ENCODE results near the gene SUSD4.

Gene SUSD4

DNA sequence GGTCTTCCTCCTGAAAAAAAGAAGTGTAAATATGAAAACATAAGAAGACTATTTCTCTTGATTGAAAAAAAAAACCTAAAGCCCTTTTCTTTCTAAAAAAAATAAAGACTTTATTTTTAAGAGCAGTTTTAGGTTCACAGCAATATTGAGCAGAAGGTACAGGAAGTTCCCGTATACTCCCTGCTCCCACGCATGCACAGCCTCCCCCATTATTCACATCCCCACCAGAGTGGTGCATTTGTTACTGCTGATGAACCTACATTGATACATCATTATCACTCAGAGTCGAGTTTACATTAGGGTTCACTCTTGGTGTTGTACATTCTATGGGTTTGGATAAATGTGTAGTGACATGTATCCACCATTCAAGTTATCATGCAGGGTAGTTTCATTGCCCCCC is 128.9 kb downstream of the SUSD4 start:
- DNase-seq (ENCODE audit: low read depth, low spot score) = no peak

DNA sequence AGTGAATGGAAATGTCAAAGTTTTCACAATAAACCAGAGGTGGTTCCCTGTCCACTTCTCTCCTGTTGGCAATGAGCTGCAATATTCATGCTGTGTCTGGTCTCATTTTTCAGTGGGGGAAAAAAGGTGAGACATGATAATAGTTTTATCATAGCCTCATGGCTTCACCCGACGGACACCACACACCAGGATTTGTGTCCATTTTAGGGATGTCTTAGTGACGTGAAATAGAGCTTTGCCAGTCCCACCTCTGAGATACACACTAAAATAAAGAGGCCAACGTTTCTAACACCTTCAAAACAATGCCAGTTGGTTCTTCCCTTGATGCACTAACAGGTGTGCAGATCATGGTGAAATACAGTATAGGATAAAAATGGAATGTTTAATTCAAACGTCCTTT is 129.4 kb downstream of the SUSD4 start:
- DNase-seq (ENCODE audit: low read depth, low spot score) = no peak
- peak overlapping the region; percentile 83 for H3K27ac ChIP-seq

More for the DNA sequence above, 128.9 kb downstream of the SUSD4 start:
- no peak overlapping the region for H3K27ac ChIP-seq

DNA sequence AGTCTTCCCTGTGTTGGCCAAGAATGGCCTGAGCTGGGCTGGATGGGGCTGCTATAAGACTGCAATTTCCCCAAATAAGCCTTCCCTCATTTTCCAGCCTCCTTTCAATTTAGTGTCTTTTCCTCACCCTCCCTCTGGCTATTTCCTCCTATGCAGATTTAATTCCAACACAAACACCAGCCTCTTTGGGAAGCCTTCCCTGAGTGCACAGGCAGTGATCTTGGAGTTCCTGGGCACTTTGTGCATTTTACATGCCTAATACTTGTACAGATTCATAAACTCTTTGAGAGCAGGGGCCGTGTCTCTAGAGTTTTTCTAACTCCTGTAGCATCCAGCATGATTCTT is 129.8 kb downstream of the SUSD4 start:
- DNase-seq (ENCODE audit: low read depth, low spot score) = no peak
- H3K27ac ChIP-seq = peak overlapping the region; percentile 83

DNA sequence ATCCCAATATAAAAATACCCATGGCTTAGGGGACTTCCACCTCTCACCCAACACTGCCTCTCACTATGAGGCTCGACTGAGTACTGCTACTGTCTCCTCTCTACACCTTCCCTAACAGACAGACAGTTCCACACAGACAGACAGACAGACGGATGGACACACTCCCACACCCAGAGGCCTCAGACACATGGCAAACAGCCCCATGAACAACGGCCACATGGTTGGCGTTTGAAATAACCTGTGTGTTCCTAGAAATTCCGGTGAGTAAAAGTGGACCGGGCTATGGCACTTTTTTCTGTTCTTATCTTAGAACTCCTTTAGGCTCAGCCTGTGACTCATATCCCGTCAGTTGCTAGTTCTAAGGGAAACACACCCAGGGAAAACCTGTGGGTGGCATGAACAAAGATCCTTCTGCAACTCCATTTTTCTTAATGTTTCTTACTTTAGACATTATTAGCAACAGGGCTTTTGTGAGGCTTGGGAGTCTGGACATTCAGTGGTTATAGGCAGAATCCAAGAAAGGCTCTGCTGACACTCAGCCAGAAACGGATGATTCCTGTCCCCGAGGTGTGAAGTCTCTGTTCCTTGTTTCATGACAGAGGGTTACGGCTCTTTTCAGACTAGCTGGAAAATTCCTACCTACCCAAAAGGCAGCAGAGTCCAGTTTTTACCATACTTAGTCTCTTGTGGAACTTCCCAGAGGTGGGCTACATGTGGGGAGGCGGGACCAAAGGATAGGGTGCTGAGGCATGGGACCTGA is 130.4 kb downstream of the SUSD4 start:
- H3K27ac ChIP-seq = peak overlapping the region; percentile 83
- DNase-seq (ENCODE audit: low read depth, low spot score) = peak; percentile 56

DNA sequence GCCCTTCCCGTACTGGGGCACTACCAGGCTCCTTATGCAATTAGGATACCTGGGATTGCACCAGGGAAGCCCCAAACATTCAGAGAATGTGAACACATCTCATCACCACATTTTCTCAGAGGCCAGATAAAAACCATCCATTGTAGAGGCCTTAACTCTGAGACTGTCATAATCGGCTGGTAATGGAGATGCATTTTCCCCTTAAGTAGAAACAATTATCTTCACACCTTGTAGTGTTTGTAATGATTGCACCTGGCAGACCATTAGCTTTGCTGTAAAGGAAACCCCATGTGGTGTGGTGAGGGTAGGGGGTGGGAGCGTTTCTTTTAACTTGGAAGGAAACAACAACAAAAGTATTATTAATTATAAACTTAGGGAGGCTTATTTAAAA is 131.0 kb downstream of the SUSD4 start:
- peak overlapping the region; percentile 83 for H3K27ac ChIP-seq
- DNase-seq (ENCODE audit: low read depth, low spot score) = no peak

DNA sequence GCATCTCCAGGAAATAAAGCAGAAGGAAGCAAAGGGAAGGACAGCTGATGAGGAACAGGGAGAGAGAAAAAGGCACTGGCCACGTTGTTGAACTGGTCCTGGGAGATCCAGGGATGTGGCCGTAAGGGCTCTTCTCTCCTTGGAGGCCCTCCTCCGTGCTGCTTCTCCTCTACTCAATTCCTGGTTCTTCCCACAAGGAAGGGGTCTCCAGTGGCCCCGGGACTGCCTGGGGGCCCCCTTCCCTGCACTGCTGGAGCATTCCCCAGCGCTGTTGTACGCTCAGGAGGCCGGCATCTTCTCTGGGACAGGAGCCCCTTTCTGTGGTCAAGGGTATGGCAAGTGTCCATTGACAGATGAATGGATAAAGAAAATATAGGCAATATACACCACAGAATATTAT is 132.4 kb downstream of the SUSD4 start:
- H3K27ac ChIP-seq = peak overlapping the region; percentile 91
- DNase-seq (ENCODE audit: low read depth, low spot score) = no peak

DNA sequence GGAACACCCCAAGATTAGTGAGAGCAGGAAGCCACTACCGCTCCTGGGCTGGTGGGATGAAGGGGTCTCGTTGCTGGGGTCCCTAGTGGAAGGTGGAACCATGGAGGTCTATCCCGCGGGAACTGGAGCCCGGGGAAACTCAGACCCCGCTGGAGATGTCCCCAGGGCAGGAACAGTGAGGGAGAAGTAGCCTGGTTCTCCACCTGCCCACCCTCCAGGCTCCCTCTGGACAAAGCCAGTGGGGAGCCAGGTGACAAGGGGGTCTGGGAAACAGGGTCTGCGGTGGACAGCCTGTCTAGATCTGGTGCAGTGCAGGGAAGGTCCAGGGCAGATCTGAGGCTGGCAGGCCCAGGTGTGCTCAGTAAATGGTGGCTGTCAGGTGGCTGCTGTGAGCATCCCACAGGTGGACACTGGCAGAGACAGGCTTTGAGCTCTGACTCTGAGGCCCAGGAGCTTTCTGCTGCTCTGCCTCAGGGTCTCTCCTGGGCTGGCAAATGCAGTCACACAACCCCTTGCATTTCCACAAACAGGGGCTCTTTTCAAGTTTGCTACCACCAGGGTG is 132.9 kb downstream of the SUSD4 start:
- peak overlapping the region; percentile 91 for H3K27ac ChIP-seq
- DNase-seq (ENCODE audit: low read depth, low spot score) = no peak

DNA sequence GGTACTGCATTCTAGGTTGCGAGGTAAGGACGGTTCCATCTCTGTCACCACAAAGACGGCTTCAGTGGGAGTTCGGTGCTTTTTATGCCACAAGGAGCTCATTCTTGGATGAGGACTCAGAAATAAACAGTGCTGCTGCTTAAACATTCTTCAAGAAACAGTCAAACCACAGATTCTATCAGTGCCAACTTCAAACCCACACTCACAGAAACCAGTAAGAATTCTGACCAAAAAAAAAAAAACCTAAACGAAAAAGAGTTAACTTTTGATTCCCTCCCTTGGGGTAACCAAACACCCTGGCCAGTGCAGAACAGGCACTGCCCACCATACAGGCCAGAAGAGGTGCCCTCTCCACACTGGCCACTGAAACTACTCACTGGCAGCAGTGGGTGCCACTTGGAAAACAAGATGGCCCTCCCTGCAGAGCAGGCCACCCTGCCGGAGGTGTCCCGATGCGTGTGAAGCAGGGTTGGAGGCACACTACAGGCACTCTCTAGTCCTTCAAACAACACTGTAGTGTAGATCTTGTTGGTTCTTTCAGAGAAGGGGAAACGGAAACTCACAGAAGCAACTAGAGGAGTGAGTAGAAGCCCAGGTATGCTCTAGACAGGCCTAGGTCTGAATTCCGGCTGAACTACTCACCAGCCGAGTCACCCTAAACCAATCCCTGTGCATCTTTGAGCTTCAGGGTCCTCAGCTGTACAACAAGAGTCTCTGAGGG is 133.7 kb downstream of the SUSD4 start:
- H3K27ac ChIP-seq = peak overlapping the region; percentile 91
- DNase-seq (ENCODE audit: low read depth, low spot score) = peak; percentile 64

DNA sequence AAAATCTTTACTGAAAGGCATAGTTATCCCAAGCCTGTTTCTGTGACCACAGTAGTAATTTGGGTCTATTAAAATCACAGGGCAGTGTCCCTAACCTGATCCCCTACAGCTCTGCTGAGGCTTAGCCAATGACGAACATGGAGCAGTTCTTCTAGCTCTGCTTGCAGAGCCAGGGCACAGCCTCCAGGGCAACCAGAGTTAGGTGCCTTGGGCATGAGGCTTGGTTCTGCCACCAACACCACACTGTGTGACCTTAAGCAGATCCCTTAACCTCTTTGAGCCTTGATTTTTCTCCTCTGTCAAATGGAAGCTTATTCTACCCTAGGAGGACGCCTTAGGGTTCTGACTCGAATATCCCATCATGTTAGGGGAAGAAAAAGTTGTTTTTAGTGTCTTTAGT is 134.2 kb downstream of the SUSD4 start:
- DNase-seq (ENCODE audit: low read depth, low spot score) = no peak
- H3K27ac ChIP-seq = peak overlapping the region; percentile 91

DNA sequence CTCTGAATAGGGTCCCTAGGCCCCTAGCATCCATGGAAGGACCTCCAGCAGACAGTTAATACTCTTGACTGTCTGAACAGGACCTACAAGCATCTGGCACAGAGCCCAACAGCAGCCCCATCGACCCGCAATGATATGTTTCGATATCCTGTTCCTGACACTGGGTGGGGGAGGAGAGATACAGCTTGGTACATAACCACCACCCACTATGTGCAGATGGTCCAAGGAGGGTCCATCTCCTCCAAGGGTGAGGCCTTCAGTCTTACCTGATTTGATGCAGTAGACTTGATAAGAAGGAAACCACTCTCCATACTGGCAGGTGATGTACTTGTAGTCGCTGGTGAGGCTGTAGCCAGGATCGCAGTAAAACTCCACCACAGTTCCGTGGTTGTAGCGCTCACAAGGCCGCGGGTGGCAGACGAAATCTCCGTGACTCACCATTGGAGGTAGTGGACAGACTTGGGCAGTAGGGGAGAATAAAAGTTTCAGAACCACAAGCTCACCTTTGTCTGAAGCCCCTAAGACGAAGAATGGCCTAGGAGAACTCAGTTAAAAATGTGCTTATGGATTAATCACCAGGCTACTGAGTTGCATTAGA is 134.9 kb downstream of the SUSD4 start:
- H3K27ac ChIP-seq = no peak overlapping the region
- no peak for DNase-seq (ENCODE audit: low read depth, low spot score)

DNA sequence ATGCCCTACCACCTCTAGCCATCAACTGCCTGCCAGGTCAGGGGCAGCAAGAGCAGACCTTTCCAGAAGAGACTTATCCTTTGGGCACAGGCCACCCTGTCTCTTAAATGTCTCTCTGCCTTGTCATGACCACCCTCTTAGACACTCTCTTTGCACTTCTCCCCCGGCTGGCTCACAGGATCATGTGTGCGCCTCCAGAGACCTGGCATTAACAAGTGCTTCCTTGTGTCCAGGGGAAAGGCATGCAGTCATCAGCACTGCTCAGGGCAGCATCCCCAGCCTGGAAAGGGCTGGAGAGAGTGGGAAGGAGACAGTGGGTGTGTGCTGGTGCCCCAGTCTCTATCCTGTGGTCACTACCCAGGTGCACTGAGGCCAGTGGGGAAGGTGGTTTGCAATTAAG is 135.8 kb downstream of the SUSD4 start:
- no peak for DNase-seq (ENCODE audit: low read depth, low spot score)
- H3K27ac ChIP-seq = no peak overlapping the region

DNA sequence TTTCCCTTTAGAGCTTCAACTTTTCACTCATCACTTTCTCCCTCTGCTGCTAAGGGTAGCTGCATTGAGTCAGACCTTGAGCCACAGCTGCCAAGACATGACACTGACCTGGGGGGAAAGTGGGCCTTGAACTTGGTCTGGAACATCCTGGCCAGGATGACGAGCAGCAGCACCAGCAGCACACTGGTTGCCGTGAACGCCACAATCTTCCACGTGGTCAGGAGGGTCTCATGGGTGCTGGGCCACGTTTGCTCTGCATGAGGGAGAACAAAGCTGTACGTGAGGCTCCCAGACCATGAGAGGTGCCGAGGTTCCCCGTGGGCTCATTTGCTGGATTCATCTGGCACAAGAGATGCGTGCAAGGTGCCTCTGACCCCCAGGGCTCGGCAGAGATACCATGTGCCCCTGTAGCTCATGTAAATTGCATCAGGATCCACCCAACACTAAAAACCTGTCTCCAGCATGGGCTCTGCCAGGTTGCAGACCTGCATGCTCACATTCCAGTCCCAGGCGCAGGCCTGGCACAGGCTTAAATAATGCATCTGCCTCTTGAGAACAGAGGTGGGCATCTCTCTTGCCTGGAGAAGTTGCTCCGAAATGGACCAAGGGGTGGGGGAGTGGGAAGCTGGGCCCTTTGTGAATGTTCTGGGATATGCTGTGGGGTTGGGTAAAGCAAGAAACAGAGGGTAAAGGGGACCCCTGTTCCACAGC is 136.3 kb downstream of the SUSD4 start:
- H3K27ac ChIP-seq = no peak overlapping the region
- no peak for DNase-seq (ENCODE audit: low read depth, low spot score)

DNA sequence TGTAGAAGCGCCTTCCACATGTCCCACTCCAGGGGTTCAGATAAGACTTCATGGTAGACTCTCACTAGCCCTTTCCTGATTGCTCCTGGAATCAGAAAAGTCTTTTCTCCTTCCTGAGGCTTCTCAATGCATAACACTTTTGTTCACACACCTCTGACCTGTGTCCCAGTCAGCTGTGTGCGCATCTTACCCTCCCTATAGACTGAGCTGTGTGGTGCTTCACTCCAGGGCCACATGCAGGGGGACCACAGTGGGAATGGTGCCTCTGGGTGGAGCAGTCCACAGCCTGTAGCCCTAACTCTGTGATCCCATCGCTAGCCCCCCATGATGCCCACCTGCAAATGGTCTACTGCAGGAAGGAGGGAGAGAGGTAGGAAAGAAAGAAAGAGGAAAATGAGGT is 136.9 kb downstream of the SUSD4 start:
- DNase-seq (ENCODE audit: low read depth, low spot score) = no peak
- H3K27ac ChIP-seq = no peak overlapping the region

DNA sequence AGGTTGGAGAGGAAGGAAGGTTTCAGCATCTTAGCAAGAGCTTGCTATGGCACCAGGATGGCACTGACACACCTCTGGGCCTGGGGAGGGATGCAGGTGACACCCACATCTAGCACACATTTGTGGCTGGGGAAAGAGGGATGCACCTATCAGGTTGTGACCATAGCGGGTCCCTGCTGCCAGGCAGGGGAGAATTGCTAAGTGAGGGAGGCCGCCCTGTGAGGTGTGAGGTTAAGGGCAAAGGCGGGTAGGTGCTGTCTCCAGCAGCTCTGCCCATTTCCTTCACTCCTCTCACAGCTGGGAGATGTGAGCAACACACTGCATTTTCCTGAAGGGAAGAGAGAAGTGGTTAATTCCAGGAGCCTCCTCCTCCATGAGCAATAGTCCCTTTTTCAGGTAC is 137.7 kb downstream of the SUSD4 start:
- DNase-seq (ENCODE audit: low read depth, low spot score) = no peak
- no peak overlapping the region for H3K27ac ChIP-seq

DNA sequence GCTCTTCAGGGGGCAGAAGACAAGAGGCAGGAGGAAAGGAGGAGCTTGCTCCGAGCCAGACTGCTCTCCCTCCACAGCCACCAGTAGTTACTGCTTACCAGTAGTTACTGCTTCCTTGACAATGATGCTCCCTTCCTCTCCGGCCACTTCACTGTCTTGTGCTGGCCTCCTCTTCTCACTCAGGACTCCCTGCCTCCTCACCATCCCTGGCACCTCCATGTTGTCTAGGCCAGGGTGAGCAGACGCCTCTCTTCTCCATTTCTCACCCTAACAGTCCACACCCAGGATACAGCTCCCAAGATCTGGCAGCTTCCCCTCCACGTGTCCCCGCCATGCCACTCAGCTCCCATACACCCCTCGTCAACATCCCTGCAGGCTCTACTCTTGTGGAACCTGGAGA is 138.5 kb downstream of the SUSD4 start:
- H3K27ac ChIP-seq = no peak overlapping the region
- no peak for DNase-seq (ENCODE audit: low read depth, low spot score)

DNA sequence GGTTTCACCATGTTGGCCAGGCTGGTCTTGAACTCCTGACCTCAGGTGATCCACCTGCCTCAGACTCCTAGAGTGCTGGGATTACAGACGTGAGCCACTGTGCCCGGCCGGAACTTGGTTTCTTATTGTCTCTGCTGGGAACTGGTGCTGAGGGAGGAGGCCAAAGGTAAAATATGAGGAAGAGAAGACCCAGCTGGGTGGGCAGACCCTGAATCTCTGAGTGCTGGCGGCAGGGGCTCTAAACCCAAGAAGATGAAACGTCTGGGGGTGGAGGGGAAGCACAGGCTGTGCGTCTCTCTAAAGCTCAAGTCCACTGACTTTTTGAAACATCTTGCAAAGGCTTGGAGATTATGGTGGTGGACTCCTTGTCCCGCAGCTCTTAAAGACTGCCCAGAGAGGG is 138.9 kb downstream of the SUSD4 start:
- no peak overlapping the region for H3K27ac ChIP-seq
- no peak for DNase-seq (ENCODE audit: low read depth, low spot score)

DNA sequence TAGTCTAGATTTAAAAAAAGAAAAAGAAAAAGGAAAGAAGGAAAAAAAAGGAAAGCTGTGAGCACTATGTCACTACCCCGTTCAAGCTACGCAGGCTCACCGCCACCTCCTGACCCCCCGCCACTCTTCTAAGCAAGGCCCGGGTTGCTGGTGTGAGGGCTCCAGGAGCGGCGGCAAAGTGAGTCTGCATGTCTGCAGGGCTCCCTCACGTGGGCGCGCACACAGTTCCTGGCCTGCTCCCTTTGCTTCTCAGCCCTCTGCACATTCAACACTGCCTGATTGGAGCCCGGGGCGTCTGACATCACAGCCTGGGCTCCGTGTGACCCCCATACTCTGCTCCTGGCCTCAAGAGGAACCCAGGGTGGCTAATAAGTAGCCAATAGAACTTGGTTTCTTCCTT is 139.5 kb downstream of the SUSD4 start:
- no peak overlapping the region for H3K27ac ChIP-seq
- no peak for DNase-seq (ENCODE audit: low read depth, low spot score)

DNA sequence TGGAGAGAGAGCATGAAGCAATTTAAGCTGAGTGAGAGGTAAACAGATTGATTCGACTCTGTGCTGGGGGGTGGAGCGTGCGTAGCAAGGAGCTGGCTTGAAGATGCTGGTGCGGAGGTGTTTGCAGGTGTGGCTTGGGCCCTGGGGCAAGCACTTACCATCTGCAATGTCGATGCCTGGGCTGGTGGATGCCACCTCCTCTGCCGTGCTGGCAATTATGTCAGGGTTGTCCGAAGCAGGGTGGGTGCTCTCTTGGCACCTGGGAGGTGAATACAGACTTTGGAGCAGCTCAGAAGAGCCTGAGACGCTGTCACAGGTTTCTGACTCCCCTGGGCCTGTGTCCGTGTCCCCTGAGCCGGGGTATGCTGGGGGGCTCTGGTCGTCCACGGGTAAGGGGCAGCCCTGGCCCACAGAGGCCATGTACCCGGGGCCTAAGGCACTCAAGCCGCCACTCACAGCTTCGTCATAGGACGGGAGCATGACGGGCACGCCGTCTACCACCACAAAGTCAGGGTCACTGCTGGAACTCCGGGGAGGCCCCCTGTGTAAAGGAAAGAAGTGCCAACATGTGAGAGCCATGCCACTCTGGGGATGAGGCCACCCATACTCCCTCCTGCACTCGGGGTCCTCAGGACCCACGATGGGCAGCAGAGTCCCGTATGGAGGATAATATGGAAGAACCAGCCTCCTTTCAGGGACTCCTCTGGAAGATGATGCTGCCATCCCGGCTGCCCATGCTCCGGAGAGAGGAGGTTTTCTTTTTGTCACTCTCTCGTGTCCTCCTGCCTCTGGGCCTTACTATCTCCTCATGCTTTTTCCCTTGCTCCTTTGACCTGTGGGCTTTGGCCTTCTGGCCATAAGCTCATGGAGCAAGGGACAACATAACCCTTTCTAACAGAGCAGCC is 140.6 kb downstream of the SUSD4 start:
- no peak overlapping the region for H3K27ac ChIP-seq
- DNase-seq (ENCODE audit: low read depth, low spot score) = no peak

DNA sequence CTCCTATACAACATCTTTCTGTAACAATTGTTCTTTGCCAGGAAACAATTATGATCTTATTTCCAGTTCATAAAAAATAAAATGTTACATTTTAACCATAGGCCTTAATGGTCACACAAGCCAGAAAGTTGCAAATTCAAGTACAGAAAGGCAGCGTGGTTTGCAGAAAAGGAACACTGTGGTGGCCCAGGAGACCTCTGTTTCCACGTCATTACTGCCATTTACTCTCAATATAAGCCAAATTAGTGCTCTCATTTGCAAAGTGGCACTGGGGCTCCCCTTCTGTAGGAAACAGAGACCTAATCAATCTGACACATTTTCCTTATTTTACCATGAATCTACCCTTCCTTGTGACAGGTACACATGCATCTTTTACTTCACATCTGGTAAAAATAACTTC is 141.6 kb downstream of the SUSD4 start:
- no peak for DNase-seq (ENCODE audit: low read depth, low spot score)
- no peak overlapping the region for H3K27ac ChIP-seq

DNA sequence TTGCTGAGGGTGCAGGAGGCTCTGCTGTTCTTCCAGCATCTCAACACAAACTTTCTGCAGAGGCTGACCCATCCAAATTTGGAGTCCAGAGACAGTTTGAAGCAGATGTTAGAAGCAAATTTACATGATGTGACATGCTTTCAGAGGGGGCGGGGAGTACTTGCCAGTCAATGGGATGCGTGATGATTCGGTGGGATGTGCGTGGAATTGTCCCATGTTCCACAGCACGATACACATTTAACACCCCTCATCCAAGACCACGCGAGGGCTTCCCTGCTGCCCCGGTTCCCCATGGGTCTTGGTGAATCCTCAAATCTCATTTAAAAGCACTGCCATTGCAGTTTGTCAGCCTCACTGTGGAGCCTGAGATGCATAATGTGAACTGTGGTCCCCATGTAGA is 142.3 kb downstream of the SUSD4 start:
- no peak overlapping the region for H3K27ac ChIP-seq
- no peak for DNase-seq (ENCODE audit: low read depth, low spot score)

Data from epithelial cell of prostate (primary cell).